Right forelimb (tissue), 1 donor: ENCODE data around the gene DCTN3.

ENCODE experiments used
- DNase-seq: peaks from one replicate; pipeline ENCODE4 v3.0.0-alpha.2; 2018

DCTN3 gene

DNA sequence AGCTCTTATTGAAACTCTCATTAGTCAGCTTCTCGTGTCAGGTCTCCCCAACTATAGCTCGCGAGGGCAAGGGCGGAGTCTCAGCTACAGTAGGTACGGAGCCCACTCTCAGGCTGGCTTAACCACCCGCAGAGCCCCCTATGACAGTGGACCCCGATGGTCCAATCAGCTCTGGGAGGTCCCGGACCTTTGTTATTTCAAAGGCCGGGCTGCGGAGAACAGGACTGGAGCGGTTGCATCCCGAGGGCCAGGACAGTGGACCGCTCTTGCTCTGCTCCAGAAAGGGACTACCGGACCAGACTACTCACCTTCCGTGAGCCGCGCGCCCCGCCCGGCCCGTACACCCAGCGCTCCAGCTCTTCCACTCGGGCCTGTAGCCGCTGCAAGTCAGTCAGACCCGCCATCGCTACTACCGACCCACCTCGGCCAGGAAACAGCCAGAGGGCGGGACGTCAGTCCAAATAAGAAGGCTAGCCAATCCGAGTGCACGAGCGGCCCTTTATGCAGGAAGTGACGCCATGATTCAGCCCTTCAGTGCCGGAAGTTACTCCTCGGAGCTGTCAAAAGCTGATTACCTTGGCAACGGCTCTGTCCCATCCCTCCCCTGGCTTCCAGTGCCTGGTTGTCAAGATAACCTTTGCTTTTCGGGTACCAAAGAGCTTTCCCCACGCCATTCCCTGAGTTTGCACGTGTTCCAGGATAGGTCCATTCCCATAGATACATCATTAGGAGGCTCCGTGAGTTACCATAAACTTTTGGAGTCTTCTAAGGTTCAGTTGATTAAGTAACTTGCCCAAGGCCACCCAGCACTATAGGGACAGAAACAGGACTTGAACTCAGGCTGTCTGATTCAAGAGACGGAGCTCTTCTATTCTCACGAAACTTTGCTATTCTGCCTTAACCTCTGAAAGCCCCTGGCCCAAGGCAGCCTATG is at the start of gene DCTN3:
TSS of gene DCTN3 (minus strand) at position 435 of the 934 bp plus-strand sequence. CDS start at position 404, 31 bp downstream.
- DNase-seq = peak; percentile 91

DNA sequence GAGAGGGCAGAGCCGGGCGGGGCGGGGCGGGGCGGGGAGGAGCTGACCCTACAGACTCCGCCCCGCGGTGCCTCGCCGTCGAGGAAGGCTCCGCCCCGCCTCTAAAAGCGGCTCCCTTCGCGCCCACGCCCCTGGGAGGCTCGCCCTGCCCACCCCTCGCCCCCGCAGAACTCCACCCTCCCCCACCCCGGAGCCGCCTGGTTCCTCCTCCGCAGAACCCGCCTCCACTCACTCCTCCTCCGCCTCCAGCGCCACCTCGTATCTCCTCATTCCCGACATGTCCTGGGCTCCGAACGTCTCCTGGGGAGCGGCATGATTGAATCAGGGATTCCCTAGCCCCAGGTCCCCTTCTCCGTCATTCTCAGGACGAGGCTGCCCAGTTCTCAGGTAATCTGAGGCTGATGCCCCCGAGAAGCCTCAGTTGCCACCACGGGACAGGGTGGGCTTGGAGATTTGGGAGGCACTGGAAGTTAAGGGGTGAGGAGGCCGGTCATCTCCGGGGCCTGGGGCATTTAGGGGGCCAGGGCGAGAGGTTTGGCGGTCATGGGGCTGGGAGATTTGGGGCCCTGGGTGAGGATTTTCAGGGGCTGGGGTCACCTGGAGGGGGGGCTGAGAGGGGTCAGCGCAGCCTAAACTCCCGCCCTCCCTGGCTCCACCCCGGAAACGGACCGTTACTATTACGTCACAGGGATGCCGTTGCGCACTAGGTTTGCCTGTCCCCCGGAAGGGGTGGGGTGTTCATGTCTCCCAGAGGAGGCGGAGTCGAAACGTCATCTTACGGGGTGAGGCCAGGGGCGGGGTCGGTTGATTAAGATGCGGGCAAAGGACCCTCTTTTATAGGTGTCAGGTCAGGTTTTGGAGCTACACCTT is 45.3 kb upstream of the DCTN3 start:
- peak; percentile 95 for DNase-seq

DNA sequence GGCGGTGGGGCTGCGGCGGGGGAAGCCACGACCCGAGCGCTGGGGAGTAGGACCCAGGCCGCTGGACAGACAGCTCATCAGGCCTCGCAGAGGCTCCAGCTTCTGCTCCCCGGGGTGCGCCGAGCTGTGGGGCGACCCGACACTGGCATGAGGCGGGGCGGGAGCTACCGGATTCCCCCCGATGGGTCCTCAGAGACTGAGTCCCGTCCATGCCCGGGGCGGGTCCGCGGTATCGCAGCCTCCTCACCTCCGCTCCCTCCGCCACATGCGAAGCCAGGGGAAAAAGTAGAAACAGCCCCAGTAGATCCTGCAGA is 44.7 kb upstream of the DCTN3 start:
- DNase-seq = no peak

- peak; percentile 74 for DNase-seq
These were observed 44.2 kb upstream of the DCTN3 start for GRCh38 chr9:34664281-34665066.

DNA sequence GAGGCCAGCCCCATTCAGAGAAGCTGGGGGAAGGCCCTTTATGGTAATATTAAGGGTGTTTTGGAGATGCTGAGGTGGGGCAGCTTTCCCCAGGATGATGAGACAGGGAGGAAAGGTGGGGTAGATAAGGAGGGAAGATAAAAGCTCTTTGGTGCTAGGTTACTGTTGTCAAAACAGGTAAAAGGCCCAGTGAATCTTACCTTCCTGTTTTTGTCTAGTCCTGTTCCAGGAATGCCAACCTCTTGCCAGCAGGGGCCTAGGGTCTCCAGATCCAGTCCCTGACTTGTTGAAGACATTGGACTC is 43.0 kb upstream of the DCTN3 start:
- no peak for DNase-seq

GRCh38 chr9:34662526-34663302 is 42.4 kb upstream of the DCTN3 start, which contains the start of gene CCL27:
Gene CCL27, minus strand, starts transcription at chr9:34662657. Its CDS starts 24 bp downstream, at chr9:34662633.
- no peak for DNase-seq

DNA sequence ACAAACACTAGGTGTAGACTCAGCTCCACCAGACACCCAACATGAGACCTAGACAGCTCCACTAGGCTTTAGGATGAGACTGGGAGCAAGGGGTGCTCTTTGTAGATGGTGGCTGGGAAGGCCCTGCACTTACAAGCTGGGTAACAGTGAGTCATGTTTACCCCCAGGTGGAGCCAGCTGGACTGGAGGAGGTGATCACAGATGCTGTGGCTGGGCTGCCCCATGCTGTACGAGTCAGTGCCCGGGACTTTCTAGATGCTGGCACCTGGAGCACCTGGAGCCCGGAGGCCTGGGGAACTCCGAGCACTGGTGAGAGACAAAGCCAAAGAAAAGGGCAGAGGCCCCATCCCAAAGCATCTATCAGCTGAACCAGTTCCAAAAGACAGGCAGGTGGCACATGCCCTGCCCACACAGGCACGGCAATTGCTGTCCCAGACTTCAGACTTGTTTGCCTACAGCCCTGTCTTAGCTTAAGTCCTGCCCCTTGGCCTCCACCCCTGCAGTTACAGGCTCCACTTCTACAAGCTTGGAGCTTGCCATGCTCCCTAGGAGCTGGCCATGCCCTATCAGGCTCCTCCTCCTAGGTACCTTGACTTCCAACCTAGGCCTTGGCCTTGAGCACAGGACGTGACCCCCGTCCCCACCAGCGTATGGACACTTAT is 39.4 kb upstream of the DCTN3 start:
- DNase-seq = no peak

- DNase-seq = no peak
These were observed 38.2 kb upstream of the DCTN3 start for GRCh38 chr9:34658461-34658860.

GRCh38 chr9:34656992-34657391 is 36.7 kb upstream of the DCTN3 start:
- no peak for DNase-seq

DNA sequence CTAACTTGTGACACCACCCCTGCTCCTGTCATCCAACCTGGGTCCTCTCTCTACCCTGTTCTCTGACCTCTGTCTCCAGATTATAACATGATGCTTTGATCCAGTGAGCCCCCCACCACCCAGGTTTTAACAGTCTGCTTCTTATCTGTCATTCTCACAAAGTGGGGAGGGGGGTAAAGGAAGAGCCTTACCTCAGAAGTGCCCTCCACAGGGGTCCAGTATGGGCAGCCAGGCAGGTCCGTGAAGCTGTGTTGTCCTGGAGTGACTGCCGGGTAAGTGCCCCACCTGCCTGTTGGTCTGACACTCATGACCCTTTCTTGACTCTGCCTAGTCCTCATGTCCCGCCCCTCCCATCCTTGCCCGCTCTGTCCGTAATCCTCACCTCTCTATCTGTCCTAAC is 35.1 kb upstream of the DCTN3 start:
- DNase-seq = no peak

DNA sequence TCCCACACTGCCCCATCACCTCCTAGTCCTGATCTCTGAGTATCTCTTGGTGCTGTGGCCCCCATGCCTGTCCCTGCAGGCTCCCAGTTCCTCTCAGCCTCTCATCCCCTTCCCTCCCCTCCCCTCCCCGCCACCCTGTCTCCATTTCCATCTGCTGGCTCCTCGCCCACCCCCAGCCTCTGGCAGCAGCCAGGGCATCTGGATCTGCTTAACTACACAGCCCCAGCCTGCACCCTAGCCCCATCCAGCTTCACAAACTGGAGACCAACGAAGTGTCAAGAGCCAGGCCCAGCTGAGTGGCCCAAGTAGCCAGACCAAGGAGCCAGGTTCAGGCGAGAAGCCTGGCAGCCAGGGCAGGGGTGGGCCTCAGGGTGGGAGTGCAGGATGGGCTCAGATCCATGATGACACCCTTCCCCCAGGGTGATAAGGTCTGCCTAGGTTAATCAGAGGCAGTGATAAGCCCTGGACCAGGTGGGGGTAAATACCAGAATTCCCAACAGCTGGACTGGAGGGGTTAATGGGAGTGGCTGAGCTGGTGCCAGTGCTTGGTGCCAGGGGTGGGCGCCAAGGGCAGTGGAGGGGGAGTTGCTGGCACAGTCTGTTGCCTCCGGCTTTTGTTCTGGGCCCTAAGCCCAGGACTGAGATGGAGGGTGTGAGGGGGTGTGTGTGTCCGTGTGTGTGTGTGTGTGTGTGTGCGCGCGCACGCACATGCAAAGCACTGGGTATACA is 34.2 kb upstream of the DCTN3 start:
- DNase-seq = peak; percentile 91

GRCh38 chr9:34653151-34654072 is 33.1 kb upstream of the DCTN3 start:
- peak; percentile 88 for DNase-seq

- DNase-seq = no peak
These were observed 32.3 kb upstream of the DCTN3 start for GRCh38 chr9:34652602-34653000.

GRCh38 chr9:34651876-34652601 is 31.7 kb upstream of the DCTN3 start, which contains the start of gene IL11RA:
Gene IL11RA, plus strand, starts transcription at chr9:34652185. Its CDS starts 3,033 bp downstream, at chr9:34655218.
- peak; percentile 90 for DNase-seq

DNA sequence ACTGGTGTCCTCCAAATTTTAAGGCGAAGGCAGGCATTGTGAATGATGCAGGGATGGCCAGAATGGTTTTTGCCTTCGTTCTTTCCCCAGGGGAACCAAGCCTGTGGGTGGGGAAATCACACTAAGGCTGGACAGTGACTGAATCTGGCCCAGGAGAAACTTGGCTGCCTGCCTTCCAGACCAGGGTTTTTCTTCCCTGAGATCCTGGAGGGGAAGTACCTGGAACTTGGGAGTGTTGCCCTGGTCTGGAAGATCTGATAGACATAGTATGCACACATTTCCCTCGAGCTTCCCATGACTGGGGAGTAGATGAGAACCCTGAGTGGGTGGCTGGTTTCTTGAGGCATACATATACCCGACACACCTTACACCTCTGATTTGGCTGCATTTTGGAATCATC is 31.0 kb upstream of the DCTN3 start:
- DNase-seq = no peak

DNA sequence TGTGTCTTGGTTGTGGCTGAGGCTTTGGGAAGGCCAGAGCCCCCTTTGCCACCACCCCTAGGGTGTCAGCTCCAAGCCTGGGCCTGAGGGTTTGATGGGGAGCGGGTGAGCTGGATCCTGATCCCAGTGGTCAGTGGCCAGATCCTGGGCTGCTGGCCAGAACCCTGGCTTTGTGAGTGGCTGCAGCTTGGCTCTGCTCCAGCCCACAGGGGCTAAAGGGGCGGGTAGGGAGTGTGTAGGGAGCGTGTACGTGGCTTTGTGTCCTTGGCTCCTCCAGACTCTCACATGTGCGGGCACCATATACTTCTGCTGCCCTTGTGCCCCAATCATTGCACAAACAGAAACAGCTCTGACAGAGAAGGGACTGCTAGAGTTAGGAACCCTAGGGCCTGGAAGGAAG is 30.5 kb upstream of the DCTN3 start:
- no peak for DNase-seq

DNA sequence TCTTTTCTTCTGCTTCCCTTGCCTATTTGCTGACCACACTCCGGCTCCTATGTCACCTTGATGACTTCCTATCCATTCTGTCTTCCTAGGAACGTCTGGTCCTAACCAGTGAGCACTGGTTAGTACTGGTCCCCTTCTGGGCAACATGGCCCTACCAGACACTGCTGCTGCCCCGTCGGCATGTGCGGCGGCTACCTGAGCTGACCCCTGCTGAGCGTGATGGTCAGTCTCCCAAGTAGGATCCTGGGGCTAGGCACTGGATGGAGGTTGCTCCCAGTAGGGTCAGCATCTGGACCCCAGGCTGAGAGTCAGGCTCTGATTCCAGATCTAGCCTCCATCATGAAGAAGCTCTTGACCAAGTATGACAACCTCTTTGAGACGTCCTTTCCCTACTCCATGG is 28.4 kb upstream of the DCTN3 start:
- DNase-seq = no peak

GRCh38 chr9:34647651-34648050 is 27.4 kb upstream of the DCTN3 start:
- no peak for DNase-seq

DNA sequence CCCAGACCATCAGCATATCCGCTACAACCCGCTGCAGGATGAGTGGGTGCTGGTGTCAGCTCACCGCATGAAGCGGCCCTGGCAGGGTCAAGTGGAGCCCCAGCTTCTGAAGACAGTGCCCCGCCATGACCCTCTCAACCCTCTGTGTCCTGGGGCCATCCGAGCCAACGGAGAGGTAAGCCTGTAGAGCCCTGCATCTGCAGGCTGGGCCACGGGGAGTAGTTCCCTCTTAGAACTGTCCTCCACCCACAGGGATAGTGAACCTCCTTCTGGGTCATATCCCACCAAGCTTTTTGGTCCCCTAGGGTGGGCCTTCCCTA is 26.7 kb upstream of the DCTN3 start:
- no peak for DNase-seq
